OCI-LY7 (cell line): ENCODE measurements around the gene NAV2.

ENCODE experiments used
- CTCF ChIP-seq: fragments of 200-600 bp; sonication (generic); conservative IDR thresholded peaks from 2 replicates; pipeline ENCODE4 v1.5.1; 2014; ENCODE audit warnings: mild to moderate bottlenecking, antibody characterized with exemption, low read length, moderate library complexity, mixed read lengths
- EZH2phosphoT487 ChIP-seq: fragments of 200-600 bp; sonication (generic); IDR thresholded peaks from 2 replicates; pipeline ENCODE4 v1.6.1; 2018; ENCODE audit warnings: low read depth, borderline replicate concordance, mild to moderate bottlenecking, mixed run types, antibody characterized with exemption, low read length, moderate library complexity, mixed read lengths

GRCh38 chr11:20021212-20021611 lies 308.6 kb downstream of the NAV2 start:
- no peak for TF ChIP-seq CTCF
- TF ChIP-seq EZH2phosphoT487: no peak
